ENCODE results near the gene FXYD4.
"Not testable (repeated sequence)": the region's sequence is repeated elsewhere in the genome, so short reads cannot be mapped to it uniquely, and the experiment has no call there.

FXYD4 gene

DNA sequence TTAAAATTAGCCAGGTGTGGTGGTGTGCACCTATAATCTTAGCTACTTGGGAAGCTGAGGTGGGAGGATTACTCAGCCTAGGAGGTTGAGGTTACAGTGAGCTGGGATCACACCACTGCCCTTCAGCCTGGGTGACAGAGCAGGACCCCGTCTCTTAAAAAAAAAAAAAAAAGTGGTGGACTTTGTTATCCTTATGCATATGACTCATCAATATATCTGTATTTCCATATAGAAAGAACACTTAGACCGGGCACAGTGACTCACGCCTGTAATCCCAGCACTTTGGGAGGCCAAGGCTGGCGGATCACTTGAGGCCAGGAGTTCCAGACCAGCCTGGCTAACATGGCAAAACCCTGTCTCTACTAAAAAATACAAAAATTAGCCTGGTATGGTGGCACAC, 50.5 kb downstream of the FXYD4 start:
- DNase-seq, result not testable (repeated sequence)

DNA sequence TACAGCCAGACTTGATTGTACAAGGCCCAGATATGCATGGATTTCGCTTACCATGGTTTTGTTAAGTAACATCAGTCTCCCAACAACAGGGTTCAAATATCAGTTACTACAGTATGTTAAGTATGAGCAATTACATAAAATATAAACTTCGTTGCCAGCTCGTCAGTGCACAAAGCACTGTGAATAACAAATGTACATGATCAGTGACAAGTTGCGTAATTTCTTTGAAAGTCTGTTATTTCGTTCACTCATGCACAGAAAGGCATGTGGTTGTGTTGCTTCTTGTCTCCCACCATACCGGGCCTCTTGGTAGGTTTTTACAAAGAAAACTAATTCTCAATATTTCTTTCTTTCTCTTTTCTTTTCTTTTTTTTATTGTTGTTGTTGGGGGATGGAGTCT, 53.0 kb downstream of the FXYD4 start:
- no peak for DNase-seq
